ENCODE measurements around the gene ESM1. TPM values are rescaled to one million over a fixed set of nuclear protein-coding genes. Genes with fewer than 3 reads are reported as not detected.
A peak's percentile ranks its signal among the peaks of the same experiment; 100 is the strongest.
"Not testable (repeated sequence)": the region's sequence is repeated elsewhere in the genome, so short reads cannot be mapped to it uniquely, and the experiment has no call there.

ESM1 gene
- total RNA-seq, 1 experiment from 2014 or later = 27.8 TPM

DNA sequence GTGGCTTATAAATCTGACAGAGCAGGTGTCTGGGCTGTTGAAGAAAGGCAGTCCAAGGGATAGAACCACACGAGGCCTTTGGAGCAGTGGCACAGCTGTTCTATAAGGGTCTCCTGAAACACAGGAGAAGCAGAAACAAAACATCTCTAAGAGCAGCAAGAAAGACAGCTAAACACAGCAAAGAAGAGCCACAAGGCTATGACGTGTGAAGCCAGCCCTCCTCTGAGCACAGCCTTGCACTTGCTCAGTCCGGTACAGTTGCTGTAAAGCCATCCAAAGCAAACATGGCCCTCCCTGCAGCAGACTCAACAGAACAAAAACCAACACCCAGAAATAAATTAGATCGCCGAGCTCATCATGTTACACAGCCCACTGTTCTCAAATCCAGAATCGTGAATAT is 36.0 kb upstream of the ESM1 start:
- H3K79me2 ChIP-seq (ENCODE audit: low read length) = no peaks in the 10 kb centered on the region
- no peak overlapping the region for H2AFZ ChIP-seq (ENCODE audit: low read length)
- no TSS peak for BruUV-seq (replicated peaks)
- H3K36me3 ChIP-seq (ENCODE audit: low read depth, low read length) = no peaks in the 10 kb centered on the region
- CTCF ChIA-PET = no interaction called here
- no peaks in the 10 kb centered on the region for H4K20me1 ChIP-seq (ENCODE audit: low read length)
- intact Hi-C loops (cut with micrococcal nuclease) = no loop called here
- TF ChIP-seq EZH2 (IDR thresholded peaks at IDR 0.05; ENCODE audit: low read length, unreplicated experiment) = no peak
- TF ChIP-seq, protein P1, sequence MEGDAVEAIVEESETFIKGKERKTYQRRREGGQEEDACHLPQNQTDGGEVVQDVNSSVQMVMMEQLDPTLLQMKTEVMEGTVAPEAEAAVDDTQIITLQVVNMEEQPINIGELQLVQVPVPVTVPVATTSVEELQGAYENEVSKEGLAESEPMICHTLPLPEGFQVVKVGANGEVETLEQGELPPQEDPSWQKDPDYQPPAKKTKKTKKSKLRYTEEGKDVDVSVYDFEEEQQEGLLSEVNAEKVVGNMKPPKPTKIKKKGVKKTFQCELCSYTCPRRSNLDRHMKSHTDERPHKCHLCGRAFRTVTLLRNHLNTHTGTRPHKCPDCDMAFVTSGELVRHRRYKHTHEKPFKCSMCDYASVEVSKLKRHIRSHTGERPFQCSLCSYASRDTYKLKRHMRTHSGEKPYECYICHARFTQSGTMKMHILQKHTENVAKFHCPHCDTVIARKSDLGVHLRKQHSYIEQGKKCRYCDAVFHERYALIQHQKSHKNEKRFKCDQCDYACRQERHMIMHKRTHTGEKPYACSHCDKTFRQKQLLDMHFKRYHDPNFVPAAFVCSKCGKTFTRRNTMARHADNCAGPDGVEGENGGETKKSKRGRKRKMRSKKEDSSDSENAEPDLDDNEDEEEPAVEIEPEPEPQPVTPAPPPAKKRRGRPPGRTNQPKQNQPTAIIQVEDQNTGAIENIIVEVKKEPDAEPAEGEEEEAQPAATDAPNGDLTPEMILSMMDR (conservative IDR thresholded peaks at IDR 0.05; ENCODE audit: low read depth, low read length) = no peak
- no peak for TF ChIP-seq EZH2phosphoT487 (IDR thresholded peaks at IDR 0.05; ENCODE audit: borderline replicate concordance, low read length)
- no peak for DNase-seq
- H3K9me3 ChIP-seq (ENCODE audit: low read length) = no peaks in the 10 kb centered on the region
- no peak overlapping the region for H3K4me2 ChIP-seq (ENCODE audit: low read length)
- no peaks in the 10 kb centered on the region for H3K27me3 ChIP-seq (ENCODE audit: low read length)
- no peak for ATAC-seq
- H3K4me3 ChIP-seq (ENCODE audit: low read length) = no peak overlapping the region
- POLR2A ChIA-PET (ENCODE audit: unreplicated experiment) = no interaction called here
- H3K27ac ChIP-seq (ENCODE audit: low read length) = no peak overlapping the region
- no peaks in the 10 kb centered on the region for H3F3A ChIP-seq (ENCODE audit: low read length, unreplicated experiment)
- H3K9ac ChIP-seq (ENCODE audit: low read length) = no peak overlapping the region
- no peaks in the 10 kb centered on the region for H3K4me1 ChIP-seq (ENCODE audit: insufficient read depth, low read length)
- H3K9me2 ChIP-seq (replicated peaks; ENCODE audit: low read length) = no peaks in the 10 kb centered on the region

DNA sequence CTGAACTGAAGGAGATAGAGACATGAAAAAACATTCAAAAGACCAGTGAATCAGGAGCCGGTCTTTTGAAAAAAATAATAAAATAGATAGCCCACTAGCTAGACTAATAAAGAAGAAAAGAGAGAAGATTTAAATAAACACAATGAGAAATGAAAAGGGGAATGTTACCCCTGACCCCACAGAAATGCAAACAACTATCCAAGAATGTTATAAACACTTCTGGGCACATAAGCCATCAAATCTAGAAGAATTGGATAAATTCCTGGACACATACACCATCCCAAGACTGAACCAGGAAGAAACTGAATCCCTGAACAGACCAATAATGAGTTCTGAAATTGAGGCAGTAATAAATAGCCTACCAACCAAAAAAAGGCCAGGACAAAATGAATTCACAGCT is 24.8 kb upstream of the ESM1 start:
- H3K27me3 ChIP-seq (ENCODE audit: low read length); H3K9me2 ChIP-seq (replicated peaks; ENCODE audit: low read length); DNase-seq; BruUV-seq (replicated peaks); CTCF ChIA-PET; H3K4me3 ChIP-seq (ENCODE audit: low read length); H3K27ac ChIP-seq (ENCODE audit: low read length); H3K79me2 ChIP-seq (ENCODE audit: low read length); intact Hi-C loops (cut with micrococcal nuclease); H2AFZ ChIP-seq (ENCODE audit: low read length); H3K4me2 ChIP-seq (ENCODE audit: low read length); ATAC-seq; H3K9ac ChIP-seq (ENCODE audit: low read length); H3F3A ChIP-seq (ENCODE audit: low read length, unreplicated experiment); H4K20me1 ChIP-seq (ENCODE audit: low read length); H3K9me3 ChIP-seq (ENCODE audit: low read length); H3K36me3 ChIP-seq (ENCODE audit: low read depth, low read length); POLR2A ChIA-PET (ENCODE audit: unreplicated experiment); H3K4me1 ChIP-seq (ENCODE audit: insufficient read depth, low read length): not testable (repeated sequence)

DNA sequence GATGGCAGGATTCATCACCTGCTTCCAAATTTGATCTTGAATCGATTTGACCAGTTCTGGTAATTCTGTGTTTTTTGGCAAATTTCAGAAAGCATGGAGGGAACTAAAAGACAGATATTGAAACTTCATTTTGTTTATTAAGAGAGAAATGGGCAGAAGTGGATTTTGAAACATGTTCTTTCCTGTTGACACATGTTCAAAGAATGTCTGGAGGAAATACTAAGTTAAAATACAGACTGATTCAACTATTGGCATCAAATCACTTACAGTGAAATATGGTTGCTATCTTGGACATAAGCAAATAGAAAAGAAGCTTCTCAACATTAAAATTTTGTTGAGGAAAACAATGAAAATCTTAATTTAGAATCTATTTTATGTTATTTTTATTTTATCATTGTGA is 19.3 kb upstream of the ESM1 start:
- Histone ChIP-seq H3K4me1 (ENCODE audit: insufficient read depth, low read length) (peaks cover 14% of the 10 kb centered on the region), H3K4me2 (ENCODE audit: low read length) (peak overlapping the region; percentile 31; the same call in 1 of the 2 replicates), H3K9me3 (ENCODE audit: low read length) (no peaks in the 10 kb centered on the region), H2AFZ (ENCODE audit: low read length) (no peak overlapping the region), H3K27ac (ENCODE audit: low read length) (no peak overlapping the region), H3K9me2 (replicated peaks; ENCODE audit: low read length) (no peaks in the 10 kb centered on the region), H3K4me3 (ENCODE audit: low read length) (no peak overlapping the region), H3K79me2 (ENCODE audit: low read length) (no peaks in the 10 kb centered on the region), H3K36me3 (ENCODE audit: low read depth, low read length) (no peaks in the 10 kb centered on the region), H3K9ac (ENCODE audit: low read length) (no peak overlapping the region), H3K27me3 (ENCODE audit: low read length) (no peaks in the 10 kb centered on the region), H4K20me1 (ENCODE audit: low read length) (no peaks in the 10 kb centered on the region), H3F3A (ENCODE audit: low read length, unreplicated experiment) (no peaks in the 10 kb centered on the region)
- ChIA-PET POLR2A (ENCODE audit: unreplicated experiment) (no interaction called here), CTCF (no interaction called here)
- intact Hi-C loops (cut with micrococcal nuclease) = no loop called here
- DNase-seq = peak; percentile 51
- no TSS peak for BruUV-seq (replicated peaks)
- TF ChIP-seq, protein P1 (conservative IDR thresholded peaks at IDR 0.05; ENCODE audit: low read depth, low read length) = no peak
- no peak for TF ChIP-seq EZH2phosphoT487 (IDR thresholded peaks at IDR 0.05; ENCODE audit: borderline replicate concordance, low read length)
- 0 out of 2 replicates have a peak, but pooled peaks have one; percentile 29 for ATAC-seq

All from PC-3 (cell line).